ENCODE results near the gene ARL15.

ARL15 gene

GRCh38 chr5:54146390-54146789 is 164.0 kb downstream of the ARL15 start:
- no peak for DNase-seq

DNA sequence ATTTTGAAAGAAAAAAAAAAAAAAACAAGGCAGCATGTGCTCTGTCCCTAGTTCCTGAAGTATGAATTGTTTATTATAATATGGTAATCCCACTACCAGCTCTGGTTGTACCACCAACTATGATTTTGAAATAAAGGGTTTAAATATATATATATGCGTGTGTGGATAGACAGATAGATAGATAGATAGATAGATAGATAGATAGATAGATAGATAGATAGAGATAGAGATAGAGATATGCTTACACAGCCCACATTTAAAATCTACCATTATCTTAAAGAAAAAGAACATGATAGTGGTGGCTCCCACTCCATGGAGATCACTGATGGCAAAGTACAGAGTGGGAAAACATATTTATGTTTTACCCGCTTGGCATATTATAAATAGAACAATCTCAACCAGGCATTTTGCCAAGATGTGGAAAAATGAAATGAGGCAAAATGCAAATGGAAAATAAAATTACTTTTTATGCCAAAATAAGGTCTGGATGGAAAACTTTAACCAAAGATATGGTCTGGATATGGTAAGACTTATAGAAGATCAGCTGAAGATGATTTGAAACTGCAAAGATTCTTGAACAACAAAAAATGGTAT is 170.0 kb downstream of the ARL15 start:
- DNase-seq = no peak

- DNase-seq = no peak
Measured at GRCh38 chr5:54136516-54137440, 173.6 kb downstream of the ARL15 start.

DNA sequence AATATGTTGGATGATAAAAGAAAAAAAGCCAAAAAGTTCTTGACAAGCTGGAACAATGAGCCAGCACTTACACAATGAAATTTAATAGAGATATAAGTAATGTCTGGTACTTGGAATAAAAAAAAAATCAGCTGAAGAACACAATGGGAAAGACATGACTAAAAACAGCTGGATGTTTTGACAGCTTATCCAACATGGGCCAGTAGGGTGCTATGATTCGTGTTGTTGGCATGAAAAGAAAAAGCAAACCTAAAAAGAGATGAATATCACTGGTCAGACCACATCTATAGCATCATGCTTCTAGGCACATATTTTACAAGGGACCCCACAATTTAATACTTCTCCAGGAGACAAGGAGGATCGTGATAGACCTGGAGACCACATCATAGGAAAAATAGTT is 175.3 kb downstream of the ARL15 start:
- no peak for DNase-seq

GRCh38 chr5:54133917-54134316 is 176.5 kb downstream of the ARL15 start:
- DNase-seq = no peak

GRCh38 chr5:54120473-54120872 is 189.9 kb downstream of the ARL15 start:
- DNase-seq = no peak

DNA sequence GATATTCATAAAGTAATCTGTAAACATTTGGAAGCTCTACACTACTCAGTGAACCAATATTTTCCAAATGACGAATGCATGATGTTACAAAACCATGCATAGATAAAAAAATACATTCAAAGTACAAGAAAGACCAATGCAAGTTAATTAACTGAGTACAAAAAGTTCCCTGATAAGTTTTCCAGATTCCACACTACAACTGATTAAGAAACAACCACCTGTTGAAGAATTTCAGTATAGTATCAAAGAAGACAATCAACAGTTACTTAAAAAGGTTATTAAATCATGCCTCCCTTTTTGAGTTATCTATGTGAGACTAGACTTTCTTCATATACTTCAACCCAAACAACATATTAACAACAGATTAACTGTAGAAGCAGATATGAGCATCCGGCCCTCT is 192.4 kb downstream of the ARL15 start:
- no peak for DNase-seq

DNA sequence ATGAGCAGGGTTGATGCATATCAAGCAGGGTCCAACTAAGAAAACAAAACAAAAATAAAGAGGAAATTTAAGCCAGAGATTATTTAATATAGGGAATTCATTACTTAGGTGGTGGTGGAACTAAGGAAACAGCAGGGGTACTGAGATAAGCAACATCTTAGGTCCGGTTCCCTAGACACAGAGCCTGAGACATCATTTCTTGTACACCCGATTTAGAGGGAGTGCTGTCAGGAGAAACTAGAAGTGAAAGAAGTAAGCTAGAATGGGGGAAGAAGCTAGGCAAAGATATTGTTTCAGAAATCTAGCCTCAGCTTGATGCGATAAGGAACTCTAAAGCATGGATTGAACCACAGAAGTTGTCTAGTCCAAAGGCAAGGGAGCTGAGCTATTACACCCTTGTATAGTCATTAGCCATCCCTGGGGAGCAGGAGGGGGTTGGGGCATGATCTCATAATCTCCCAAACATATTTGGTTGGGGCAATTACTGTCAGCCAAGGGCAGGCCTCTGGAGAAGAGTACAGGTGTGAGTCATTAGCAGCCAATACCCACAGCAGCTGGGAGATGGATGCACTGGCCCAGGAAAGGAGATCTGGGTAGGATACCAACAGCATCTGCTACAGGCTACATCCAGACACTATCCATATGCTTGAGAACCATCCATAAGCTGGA is 194.5 kb downstream of the ARL15 start:
- no peak for DNase-seq

GRCh38 chr5:54113060-54113459 is 197.3 kb downstream of the ARL15 start:
- DNase-seq = no peak

DNA sequence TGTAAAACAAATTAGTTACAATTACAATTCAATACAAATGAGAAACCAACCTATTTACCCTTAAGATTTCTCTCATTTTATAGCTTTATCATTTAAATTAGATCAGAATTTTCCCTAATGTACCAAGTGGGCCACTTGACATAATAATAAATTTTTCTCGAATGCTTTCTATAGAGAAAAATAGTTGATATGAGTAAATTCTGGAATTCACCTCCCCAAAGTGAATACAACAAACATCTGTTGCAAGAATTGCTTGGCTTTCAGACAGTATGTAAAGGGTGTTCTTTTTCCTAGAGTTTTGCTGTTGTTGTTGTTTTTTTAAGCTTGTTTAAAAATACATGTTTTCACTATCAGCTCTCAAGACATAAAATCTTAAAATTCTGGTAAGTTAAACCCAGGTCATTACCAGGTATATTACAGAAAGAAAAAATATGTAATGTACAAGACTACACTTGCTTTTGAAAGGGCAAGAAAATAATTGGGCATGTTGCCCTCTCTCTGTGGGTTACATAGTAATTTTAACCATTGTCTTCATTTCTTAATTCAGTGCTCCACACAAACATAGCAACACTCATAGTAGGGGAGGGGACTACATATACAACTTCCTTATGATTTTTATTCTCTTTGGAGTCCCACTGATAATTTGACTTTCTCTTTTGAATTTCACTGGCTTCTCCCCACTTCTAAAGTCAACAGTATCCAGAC is 200.6 kb downstream of the ARL15 start:
- DNase-seq = no peak

DNA sequence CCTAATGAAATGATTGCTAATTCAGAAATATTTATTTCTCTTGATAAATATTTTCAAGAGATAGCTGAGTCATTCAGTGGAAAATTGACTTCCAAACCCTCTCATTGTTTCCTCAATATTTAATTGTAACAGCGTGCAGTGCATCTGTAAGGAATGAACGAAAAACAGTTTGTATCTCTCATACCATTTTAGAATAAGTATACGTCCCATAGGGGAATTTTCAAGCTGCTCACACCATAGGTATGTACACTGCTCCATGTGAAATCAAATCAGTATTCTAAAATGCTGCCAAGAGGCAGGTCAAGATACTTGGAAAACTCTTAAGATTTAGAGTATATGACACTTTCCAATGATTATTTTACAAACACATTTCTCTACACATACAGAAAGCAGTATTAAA is 202.2 kb downstream of the ARL15 start:
- DNase-seq = no peak

- DNase-seq = no peak
Measured at GRCh38 chr5:54103871-54104270, 206.5 kb downstream of the ARL15 start.

GRCh38 chr5:54098267-54098666 is 212.1 kb downstream of the ARL15 start:
- no peak for DNase-seq

DNA sequence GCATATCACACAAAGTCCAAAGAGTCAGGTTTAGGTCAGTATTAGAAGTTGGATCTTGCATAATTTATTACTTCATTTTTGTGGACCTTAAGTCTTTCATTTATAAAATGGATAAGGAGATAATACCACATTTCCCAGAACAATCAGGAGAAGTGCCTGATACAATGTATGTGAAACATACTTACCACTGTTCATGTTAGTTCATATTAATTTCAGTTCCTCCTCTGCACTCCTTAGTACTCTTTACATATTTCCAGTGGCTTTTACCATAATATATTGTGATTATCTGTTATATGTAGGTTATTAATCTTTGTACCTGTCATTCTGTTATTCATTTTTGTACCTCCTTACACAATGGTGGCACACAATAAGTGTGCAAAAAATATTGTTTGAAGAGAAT is 214.4 kb downstream of the ARL15 start:
- DNase-seq = no peak

- DNase-seq = no peak
Measured at GRCh38 chr5:54094706-54095105, 215.7 kb downstream of the ARL15 start.

DNA sequence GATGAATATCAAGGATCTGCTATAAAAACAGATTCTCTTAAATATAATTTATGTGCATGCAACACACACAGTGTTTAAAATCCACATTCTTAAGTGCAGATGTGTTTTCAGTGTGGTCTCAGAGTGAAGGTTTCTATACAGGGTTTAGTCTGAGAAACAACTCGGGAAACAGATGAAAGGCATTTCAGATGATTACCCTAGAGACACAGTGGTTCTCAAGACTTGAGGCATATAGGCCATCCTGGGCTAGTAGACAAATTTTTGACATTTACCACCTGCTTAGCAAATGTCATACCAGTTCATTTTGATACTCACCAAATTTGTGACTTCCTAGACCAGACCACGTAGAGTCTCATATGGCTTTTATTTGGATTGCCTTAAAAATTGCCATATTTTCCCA is 216.5 kb downstream of the ARL15 start:
- DNase-seq = no peak

- no peak for DNase-seq
Measured at GRCh38 chr5:54093081-54093492, 217.3 kb downstream of the ARL15 start.

DNA sequence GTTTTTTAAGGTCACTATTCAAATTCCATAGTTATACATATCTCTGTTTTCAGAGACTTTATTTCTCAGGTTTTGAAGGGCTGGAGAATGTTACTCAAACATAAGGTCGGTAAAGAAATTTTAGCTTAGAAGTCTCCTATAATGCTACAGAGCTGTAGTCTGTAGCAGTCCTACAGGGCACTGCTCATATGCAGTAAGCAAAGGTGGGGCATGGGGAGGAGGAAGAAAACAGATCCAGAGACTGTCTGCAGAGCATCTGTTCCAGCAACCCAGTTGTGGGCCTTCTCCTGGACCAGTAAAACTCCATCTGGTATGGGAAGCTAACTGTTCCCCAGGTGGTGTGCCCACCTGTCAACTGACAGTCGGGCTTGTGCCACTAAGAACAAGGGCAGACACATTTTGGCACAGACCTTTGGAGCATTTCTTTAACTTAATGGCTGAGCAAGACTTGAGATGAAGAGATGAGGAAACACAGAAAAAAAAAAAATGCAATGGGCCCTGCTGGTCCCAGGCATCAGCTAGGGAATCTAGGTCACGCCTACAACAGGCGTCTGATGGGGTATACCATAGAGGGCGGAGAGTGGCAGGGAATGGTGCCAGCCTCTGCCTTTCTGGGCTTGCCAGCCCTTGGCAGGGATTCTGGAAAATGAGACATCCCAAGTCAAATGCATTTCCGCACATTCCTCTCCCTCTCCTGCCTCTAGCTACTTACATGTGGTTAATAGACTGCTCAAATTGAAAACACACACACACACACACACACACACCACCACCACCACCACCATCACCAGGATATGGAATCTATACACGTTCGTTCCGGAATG is 218.9 kb downstream of the ARL15 start:
- no peak for DNase-seq

- no peak for DNase-seq
Measured at GRCh38 chr5:54090495-54091120, 219.8 kb downstream of the ARL15 start.

DNA sequence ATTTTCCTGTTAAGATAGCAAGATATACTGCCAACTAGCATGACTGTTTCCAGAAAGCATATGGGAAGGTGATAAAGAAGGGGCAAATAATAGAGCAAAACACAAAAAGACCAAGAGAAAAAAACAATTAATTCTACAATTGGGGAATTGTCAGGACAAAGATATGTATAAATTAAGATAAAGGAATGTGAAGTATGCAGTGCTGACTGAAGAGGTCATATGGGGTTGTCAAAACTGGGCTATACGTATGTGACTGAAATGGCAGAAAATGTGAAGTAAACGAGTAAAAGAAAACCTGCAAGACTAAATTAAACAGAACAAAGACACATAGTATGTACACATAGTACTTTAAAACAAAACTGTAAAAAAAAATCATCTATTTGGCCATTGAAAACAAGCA is 222.3 kb downstream of the ARL15 start:
- no peak for DNase-seq

DNA sequence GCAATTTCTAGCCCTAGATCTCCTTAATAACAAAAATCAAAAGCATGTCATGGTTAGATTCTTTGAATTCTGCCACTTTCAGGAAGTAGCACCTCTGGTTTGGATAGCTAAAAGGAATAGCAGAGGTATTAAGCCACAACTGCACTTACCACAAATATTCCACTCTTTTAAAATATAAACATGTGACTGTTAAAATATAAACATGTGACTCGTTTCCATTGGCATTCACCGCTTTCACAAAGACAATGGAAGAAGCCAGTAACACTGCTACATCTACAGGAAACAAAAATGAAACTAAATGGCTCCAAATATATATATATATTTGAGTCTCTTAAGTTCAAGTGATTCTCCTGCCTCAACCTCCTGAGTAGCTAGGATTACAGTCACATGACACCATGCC is 222.9 kb downstream of the ARL15 start:
- no peak for DNase-seq

DNA sequence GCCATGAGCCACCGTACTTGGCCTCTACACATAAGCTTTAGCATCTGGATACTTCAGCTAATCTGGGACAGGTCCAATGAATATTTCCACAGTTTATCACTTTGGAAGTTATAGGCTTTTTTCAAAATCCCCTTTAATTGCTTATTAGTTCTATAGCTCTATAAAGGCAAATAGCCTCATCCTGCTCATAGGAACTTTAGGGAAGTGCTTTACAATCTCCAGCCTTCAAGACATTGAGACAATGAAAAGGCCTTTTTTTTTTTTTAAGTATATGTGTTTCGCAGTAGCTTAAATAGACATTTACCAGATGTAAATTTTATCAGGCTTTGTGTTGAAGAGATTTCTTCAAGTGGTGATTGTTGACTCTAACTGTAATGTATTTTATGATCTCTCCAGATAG is 224.2 kb downstream of the ARL15 start:
- DNase-seq = no peak
